ENCODE data around the gene TBXA2R.
A peak's percentile ranks its signal among the peaks of the same experiment; 100 is the strongest.
"Not testable (repeated sequence)": the region's sequence is repeated elsewhere in the genome, so short reads cannot be mapped to it uniquely, and the experiment has no call there.

TBXA2R gene

DNA sequence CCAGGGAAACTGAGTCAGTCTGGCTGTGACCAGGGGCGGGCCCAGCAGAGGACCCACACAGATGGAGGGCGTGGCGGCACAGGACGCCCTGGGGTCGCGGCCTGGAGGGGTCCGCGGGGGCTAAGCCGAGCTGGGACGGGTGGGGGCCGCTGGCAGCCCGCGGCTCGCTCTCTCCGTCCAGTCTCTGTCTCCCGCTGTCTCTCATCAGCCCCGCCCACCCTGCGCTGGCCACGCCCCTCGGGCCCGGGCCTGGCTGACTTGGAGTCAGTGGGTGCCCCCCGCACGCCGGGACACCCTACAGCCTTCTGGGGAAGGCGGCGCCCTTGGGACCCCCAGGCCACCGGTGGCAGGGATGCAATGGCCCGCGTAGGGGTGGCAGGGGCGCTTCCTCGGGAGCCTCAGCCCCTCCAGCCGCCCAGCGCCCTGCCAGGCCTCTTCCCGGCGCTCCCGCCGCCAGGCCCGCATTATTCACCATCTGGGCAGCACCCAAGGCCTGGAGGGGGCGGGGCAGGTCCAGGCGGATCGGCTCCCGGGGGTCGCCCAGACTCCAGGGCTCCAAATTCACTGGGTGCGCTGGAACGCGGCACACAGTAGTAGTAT, at the start of gene TBXA2R:
Gene TBXA2R (minus strand): TSS at position 186 of the 600 bp plus-strand sequence. CDS start 6,241 bp downstream, outside the sequence.
- DNase-seq, result peak; percentile 69

DNA sequence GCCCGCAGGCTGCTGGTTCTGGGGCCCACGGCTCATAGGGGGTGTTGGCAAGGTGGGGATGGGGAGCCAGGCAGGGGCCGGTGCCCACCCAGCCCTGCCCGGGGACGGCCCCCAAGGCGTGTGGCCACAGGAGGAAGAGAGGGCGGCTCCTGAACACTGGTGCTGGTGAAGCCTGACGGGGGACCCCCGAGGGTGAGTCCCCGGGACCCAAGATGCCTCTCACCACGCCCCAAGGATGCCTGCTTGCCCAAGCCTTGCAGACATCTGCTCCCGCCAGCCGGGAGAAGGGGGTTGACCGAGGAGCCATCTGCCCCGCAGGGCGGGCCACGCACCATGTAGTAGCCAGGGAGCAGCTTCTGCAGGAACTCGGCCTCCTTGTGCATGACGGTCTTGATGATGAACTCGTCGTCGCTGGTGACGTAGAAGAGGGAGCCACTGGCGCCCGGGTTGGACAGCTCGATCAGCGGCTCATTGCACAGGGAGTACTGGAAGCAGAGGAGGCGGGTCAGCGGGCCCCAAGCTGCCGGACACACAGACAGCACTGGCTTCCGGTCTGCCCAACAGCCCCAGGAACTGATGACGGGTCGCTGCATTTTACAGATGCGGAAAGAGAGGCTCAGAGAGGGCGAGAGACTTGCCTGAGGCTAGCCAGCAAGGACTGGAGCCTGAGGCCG, 49.5 kb upstream of the TBXA2R start:
- DNase-seq, result peak; percentile 73

GRCh38 chr19:3655402-3656072, 48.9 kb upstream of the TBXA2R start:
- DNase-seq, result peak; percentile 89

GRCh38 chr19:3653865-3654513, 47.3 kb upstream of the TBXA2R start:
- DNase-seq, result peak; percentile 40

DNA sequence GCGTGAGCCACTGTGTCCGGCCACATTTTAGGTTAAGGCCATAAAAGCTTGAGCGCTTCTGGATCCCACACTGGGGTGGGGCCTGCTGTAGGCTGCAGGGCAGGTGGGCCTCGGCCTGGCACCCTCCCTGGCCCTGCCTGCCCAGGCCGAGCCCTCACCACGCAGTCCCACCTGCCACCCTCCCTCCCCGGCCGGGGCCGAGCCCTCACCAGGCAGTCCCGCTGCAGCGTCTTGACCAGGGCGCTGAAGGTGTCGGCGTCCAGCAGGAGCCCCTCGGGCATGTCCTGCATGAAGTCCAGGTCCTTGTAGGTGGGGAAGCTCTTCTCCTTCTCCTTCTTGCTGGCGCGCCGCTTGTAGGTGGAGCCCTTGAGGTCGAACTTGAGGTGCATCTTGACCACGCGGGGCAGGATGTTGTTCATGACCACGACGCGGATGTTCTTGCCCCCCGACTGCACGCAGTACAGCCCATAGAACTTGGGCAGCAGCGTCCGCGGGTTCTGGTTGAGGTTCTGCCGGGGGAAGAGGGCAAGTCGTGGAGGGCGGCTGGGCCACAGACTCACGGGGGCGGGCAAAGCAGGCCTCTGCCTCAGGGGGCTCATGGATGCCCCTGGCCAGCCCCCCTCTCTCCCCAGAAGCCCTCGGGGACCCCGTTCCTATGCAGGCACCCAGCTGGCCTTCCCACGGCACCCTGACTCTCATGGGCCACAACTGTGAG, 46.6 kb upstream of the TBXA2R start:
- no peak for DNase-seq

DNA sequence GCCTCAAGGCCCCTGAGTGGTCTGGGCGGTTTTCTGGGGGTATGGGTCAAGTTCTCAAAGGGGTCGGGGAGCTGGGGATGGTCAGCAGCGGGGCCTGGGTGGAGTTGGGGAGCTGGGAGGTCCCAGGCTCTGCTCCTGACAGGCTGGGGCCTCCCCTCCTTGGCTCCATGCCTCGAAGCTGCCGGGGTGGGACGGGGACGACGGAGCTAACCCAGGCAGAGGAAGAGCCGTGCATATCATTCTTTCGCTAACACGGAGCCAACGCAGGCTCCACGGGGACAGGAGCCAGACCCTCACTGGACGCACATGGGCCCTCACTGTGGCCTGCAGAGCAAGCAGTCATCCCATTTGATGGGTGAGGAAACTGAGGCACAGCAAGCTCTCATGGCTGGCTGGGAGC, 45.7 kb upstream of the TBXA2R start:
- DNase-seq, result no peak

- no peak for DNase-seq
Measured at GRCh38 chr19:3651684-3652083, 45.0 kb upstream of the TBXA2R start.

DNA sequence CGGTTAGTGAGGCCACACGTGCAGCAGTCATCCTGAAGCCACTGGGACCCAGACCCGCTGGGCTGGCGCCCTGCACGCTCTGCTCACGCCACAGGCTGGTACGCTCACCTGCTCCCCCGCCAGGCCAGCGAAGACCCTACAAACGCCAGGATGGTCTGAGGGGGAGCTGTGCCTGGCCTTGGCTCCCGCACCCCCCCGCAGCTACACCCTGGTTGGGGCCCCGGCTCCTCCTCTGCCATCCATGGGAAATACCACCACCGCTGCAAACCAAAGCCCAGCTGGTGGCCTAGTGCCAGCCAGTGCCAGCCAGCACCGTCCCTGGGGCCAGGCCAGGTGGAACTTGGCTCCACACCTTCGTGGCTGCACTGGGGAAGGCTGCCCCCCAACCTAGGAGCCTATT, 43.2 kb upstream of the TBXA2R start:
- no peak for DNase-seq

DNA sequence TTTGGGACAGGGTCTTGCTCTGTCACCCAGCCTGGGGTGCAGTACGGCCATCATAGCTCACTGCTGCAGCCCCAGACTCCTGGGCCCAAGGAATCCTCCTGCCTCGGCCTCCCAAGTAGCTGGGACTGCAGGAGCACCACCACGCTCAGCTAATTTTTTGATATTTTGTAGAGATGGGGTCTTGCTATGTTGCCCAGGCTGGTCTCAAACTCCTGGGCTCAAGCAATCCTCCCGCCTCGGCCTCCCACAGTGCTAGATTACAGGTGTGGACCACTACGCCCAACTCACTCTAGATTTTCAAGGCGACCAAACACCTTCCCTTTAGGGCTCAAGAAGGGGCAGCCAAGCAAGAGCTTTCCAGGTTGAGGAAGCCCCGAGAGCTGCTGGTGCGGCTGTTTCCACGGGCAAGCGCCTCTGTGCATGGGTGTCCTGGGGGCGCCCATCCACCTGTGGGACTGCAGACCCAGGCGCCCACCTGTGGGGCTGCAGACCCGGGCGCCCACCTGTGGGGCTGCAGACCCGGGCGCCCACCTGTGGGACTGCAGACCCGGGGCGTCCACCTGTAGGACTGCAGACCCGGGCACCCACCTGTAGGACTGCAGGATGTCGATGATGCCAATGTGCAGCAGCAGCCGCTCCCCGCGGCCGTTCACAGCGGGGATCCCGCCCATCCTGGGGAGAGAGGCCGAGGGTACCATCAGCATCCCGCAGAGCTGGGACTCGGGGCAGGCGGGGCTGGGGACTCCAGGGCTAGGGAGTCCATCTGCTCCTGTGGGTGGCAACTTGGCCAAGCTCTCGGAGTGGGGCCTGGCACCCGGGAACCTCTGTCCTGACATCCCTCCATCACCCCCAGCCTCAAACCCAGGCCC, 41.6 kb upstream of the TBXA2R start:
- no peak for DNase-seq

GRCh38 chr19:3647102-3647501, 40.4 kb upstream of the TBXA2R start:
- not testable (repeated sequence) for DNase-seq

DNA sequence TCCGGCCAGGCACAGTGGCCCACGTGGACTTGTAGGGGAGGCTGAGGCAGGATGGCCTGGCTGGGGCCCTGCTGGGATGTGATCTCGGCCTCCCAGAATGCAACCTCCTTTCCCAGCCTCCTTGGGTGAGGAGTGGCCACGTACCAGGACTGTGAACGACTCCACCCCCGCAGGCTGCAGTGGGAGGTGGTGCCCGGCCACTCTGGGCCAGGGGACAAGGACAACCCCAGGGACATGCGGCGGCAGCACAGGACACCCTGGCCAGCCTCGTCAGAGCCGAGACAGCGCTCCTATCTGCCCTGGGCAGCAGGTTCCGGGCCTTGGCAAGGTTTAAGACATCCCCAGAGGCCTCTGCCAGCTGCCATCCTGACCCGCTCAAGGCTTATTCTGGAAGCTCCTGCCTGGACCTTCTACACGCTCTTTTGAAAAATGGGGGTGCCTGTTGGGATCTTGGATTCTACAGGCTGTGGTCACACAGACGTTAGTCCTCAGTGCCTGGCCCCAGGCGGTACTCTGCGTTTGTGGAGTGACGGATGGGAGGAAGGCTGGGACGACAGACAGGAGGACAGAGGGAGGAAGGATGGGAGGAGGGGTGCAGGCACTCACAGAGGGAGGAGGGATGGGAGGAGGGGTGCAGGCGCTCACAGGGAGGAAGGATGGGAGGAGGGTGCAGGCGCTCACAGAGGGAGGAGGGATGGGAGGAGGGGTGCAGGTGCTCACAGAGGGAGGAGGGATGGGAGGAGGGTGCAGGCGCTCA, 39.8 kb upstream of the TBXA2R start:
- DNase-seq, result no peak

GRCh38 chr19:3645726-3646125, 39.1 kb upstream of the TBXA2R start:
- DNase-seq, result no peak

DNA sequence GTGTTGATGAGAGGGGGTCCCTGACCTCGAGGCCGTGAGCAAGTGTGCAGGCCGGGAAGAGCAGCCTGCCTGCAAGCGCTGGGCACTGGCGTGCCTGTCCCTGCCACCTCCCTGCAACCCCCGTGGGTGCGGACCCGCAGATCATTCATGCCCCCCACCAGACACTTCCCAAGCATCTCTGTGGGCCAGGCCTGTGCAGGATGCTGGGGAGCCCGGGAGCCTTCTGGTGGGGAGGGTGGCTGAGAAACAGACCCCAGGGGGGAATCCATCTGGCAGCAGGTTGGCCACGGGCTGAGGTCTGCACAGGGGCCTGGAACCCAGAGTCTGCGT, 38.4 kb upstream of the TBXA2R start:
- DNase-seq, result no peak

DNA sequence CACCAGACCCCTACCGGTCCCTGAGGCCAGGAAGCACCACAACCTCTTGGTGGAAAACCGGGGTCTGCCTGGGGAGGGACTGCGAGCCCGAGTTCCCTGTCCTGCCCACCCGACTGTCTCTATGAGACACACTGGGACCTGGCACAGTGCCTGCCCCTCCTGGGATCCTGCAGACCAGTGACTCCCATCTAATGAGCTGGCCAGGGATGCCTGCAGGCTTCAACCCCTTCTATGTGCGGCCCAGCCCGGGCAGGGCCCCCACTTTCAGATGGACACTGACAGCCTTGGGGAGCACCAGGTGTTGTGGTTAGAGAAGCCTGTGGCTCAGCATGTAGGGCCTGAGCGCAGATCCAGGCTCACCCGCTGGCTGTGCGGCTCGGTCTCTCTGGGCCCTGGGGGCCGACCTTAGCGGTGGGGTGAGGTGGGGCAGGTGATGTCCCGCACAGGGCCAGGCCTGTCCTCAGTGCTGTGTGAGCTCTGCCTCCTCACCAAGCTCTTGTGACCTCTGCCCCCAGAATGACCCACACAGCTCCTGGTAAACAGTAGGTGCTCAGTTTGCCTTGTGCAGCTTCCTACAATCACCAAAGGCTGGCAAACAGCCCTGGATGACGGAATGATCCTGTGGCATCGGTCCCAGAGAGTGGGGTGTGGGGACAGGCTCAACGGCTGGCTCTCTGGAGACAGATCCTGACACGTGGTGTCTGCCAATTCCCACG, 37.8 kb upstream of the TBXA2R start:
- DNase-seq, result no peak

DNA sequence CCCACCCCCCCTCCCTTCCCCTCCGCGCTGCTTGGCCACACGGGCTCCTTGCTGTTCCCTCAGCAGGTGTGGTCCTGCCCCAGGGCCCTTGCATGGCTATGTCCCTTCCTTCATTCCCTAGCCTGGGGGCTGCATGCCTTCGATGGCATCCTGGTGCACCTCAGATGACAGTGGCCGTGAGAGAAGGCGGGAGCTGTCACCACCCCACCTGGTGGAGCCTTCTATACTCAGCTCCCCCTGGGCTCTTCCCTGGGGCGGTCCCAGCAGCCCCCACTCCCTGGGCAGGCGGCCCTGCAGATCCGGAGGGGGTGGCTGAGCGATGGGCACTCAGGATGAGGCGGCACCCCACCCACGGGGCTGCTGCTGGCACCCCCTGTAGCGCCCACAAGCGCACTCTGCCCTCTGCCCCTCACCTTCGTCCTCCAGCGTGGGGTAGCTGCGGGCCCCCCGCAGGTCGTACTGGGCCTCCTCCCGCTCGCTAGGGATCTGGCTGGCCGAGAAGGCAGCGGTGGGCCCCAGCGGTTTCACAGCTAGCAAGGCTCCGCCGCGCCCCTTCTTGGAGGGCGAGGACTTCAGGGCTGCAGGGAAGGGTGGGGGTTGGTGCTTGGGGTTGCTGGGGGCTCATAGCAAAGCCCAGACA, 37.1 kb upstream of the TBXA2R start:
- DNase-seq, result no peak

DNA sequence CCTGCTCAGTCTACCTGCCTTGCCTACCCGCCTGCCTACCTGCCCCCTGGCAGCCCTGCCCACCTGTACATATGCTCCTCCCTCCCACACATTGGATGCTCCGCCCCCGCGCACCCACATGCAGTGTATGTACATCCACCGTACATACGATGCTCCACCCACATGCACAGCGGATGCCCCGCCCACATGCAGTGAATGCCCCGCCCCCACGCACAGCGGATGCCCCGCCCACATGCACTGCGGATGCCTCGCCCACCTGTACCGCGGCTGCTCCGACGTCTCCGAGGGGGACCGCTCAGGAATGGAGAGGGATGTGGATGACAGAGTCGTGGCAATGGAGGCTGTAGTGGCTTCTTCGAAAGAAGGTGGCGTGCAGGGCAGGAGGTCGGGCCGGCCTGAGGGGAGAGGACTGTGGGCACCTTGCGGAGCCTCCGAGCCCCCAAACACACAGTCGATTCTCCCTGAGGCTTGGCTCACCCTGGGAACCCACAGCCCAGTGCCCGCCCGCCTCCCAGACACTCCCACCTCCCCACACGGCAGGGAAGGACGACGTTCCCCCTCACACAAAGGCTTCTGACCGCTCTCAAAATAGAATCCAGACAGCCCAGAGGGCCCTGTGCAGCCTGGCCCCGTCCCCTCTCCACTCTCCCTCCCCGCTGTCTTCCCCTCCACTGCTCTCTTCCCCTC, 36.5 kb upstream of the TBXA2R start:
- DNase-seq, result peak; percentile 28

DNA sequence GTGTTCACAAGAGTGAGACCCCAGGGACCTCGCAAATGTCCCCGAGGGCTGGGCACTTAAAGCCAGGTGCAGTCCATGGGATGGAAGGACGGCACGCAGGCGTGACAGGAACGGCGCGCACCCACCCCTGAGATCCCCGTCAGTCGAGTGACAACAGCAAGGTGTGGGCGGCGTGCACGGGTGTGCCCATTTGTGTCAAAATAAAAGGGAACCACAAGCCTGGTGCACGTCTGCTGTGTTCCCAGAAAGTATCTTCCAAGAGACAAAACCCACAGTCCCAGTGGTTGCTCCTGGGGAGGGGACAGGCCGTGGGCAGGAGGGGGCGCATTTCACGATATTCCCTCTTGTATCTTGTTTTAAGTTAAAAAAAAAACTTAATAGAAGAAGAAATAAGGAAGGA, 35.6 kb upstream of the TBXA2R start:
- DNase-seq, result no peak

DNA sequence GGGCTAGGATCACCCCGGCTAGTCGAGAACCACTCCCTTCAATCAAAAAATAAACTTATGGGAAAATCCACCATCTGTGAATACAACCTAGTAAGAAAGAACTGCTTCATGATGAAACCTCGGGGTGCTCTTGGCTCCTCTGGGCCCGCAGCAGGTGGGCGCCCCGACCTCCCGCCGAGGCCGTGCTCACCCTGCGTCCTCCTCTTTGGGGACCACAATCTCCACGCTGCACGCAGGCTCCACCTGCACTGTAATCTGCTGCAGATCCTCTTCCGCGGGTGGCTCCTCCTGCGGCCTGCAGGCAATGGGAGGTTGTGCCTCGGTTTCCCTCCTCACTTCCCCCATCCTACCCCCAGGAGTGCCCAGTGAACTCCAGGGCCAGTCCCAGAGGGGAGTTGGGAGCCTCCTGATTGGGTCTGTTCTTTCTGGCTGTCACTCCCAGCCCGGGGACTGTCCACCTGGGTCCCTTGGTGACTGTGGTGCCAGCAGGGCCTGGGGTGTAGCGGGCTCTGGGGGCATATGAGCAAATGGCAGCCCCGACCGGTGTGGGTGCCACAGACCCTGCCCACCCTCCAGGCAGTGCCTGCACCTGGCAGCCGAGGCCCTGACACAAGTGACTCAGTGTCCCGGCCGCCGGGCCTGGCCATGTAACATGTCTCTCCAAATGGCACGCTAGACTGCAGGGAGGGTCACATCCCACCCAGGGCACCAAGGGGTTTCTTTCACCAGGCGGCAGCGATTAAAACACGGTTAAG, 35.0 kb upstream of the TBXA2R start:
- no peak for DNase-seq

DNA sequence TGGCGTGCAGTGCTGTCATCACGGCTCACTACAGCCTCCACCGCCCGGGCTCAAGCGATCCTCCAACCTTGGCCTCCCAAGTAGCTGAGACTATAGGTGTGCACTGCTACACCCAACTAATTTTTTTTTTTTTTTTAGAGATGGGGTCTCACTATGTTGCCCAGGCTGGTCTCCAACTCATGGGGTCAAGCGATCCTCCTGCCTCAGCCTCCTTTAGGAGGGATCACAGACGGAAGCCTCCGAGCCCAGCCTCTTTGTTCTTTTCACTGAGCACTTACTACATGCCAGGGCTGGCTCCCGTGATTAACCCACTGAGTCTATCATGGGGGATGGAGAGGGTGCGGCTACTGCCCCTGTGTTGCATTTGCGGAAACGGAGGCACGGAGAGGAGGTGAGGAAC, 32.8 kb upstream of the TBXA2R start:
- DNase-seq, result no peak

Measured in NCI-H82 (cell line).